ENCODE data around the gene PEMT. TPM values are rescaled to one million over a fixed set of nuclear protein-coding genes. Genes with fewer than 3 reads are reported as not detected.

The PEMT gene
- total and polyA plus RNA-seq, 9 of the 15 experiments (the other 6 are each of a cell fraction or from before 2014, with no cell fraction given) = 1.4 to 36.4 (median 13.6) TPM

DNA sequence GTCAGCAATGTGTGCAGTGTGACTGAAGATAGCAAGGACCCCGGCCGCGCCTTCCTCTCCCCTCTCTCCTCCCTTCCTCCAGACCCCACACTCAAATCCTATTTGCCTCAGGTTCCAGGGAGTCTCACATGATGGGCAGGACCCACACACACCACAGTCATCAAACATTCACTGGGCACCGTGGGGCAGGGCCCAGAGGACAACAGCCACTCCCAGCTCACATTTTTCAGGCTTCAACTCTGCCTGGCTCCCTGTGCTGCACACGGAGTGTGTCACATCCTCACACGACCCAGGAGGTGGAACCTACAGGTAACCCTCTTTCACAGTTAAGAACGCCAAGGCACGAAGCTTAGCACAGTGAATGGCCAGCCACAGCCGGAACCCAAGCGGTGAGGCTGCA, 30.5 kb downstream of the PEMT start:
- ChIA-PET CTCF (ENCODE audit: low intra/inter-chr PET ratio) (no interaction called here), POLR2A (interaction anchor here (0.6 kb wide), 1 partner anchor 13 kb away, joined by 3 read pairs; no protein-coding TSS in a partner anchor)
- Histone ChIP-seq H2AFZ (ENCODE audit: low read depth, low read length) (no peak overlapping the region), H4K20me1 (replicated peaks; ENCODE audit: control insufficient read depth, insufficient read depth, low read length) (peaks cover 4% of the 10 kb centered on the region; the same call in 1 of the 2 replicates), H3K9me1 (ENCODE audit: control insufficient read depth, insufficient read depth, low read length) (no peaks in the 10 kb centered on the region), H3K36me3 (ENCODE audit: control insufficient read depth, insufficient read depth, low read length) (no peaks in the 10 kb centered on the region), H3K4me1 (replicated peaks in 1 of 2; ENCODE audit: control insufficient read depth in 2 of 2, insufficient read depth in 2 of 2, low read length in 2 of 2) (peaks cover 0 to 4% of the 10 kb centered on the region in 2 experiments; a peak in 1 of 5 replicates), H3K4me2 (ENCODE audit: insufficient read depth, low read length) (no peak overlapping the region), H3K27me3 (ENCODE audit: control insufficient read depth in 2 of 2, insufficient read depth in 2 of 2, low read length in 2 of 2) (no peaks in the 10 kb centered on the region), H3K9ac (ENCODE audit: insufficient read depth in 1 of 2, low read depth in 2 of 2, low read length in 2 of 2) (peak overlapping the region in 1 of 2 experiments; percentile 26; a peak in 1 of 4 replicates), H3K79me2 (ENCODE audit: control insufficient read depth, insufficient read depth, low read length) (no peaks in the 10 kb centered on the region), H3K27ac (ENCODE audit: extremely low read depth, low read depth, low read length) (no peak overlapping the region), H3K4me3 (no peak overlapping the region), H3K9me3 (replicated peaks; ENCODE audit: control insufficient read depth, insufficient read depth, low read depth, low read length) (no peaks in the 10 kb centered on the region)
- 49% methylated on average over 6 of the region's 10 CpGs for WGBS (ENCODE audit: insufficient coverage, low coverage, missing lambda C conversion rate)
- DNase-seq (ENCODE audit: extremely low read depth in 1 of 4, low spot score in 3 of 4) = no peak
- intact Hi-C loops (cut with micrococcal nuclease) = no loop called here
- TF ChIP-seq ZNF347 (CRISPR knock-in tag; IDR thresholded peaks at IDR 0.05; ENCODE audit: low read depth) = no peak
- no peak for TF ChIP-seq ARNT (IDR thresholded peaks at IDR 0.05)
- TF ChIP-seq SMARCA5 (IDR thresholded peaks at IDR 0.05) = no peak
- no peak for TF ChIP-seq CBX5 (IDR thresholded peaks at IDR 0.05; ENCODE audit: borderline replicate concordance, low read depth)
- no peak for ATAC-seq
- FAIRE-seq = no peak
- in situ Hi-C loops (cut with MboI) = loop anchor here (5.0 kb wide), 1 partner anchor 59 kb away; no protein-coding TSS in a partner anchor
- BruUV-seq (replicated peaks) = no TSS peak

- intact Hi-C loops (cut with micrococcal nuclease) = no loop called here
- in situ Hi-C loops (cut with MboI) = loop anchor here (5.0 kb wide), 1 partner anchor 58 kb away; no protein-coding TSS in a partner anchor
- H3K27ac ChIP-seq (ENCODE audit: extremely low read depth, low read depth, low read length) = no peak overlapping the region
Measured at GRCh38 chr17:17560167-17560566, 31.3 kb downstream of the PEMT start.

More at GRCh38 chr17:17560167-17560566, 31.3 kb downstream of the PEMT start:
- TF ChIP-seq STAT6 (CRISPR knock-in tag; IDR thresholded peaks at IDR 0.05) (no peak), HOXB6 (CRISPR knock-in tag; IDR thresholded peaks at IDR 0.05; ENCODE audit: borderline replicate concordance) (no peak)
- Histone ChIP-seq H3K4me2 (ENCODE audit: insufficient read depth, low read length) (no peak overlapping the region), H3K9me1 (ENCODE audit: control insufficient read depth, insufficient read depth, low read length) (no peaks in the 10 kb centered on the region), H3K27me3 (ENCODE audit: control insufficient read depth in 2 of 2, insufficient read depth in 2 of 2, low read length in 2 of 2) (no peaks in the 10 kb centered on the region), H3K36me3 (ENCODE audit: control insufficient read depth, insufficient read depth, low read length) (no peaks in the 10 kb centered on the region), H3K9ac (ENCODE audit: insufficient read depth in 1 of 2, low read depth in 2 of 2, low read length in 2 of 2) (no peak overlapping the region), H4K20me1 (replicated peaks; ENCODE audit: control insufficient read depth, insufficient read depth, low read length) (peaks cover 4% of the 10 kb centered on the region; the same call in 1 of the 2 replicates), H3K4me3 (no peak overlapping the region), H3K79me2 (ENCODE audit: control insufficient read depth, insufficient read depth, low read length) (no peaks in the 10 kb centered on the region), H3K4me1 (replicated peaks in 1 of 2; ENCODE audit: control insufficient read depth in 2 of 2, insufficient read depth in 2 of 2, low read length in 2 of 2) (peaks cover 0 to 4% of the 10 kb centered on the region in 2 experiments; a peak in 1 of 5 replicates), H3K9me3 (replicated peaks; ENCODE audit: control insufficient read depth, insufficient read depth, low read depth, low read length) (no peaks in the 10 kb centered on the region), H2AFZ (ENCODE audit: low read depth, low read length) (no peak overlapping the region)
- 78% methylated on average over 8 of the region's 10 CpGs for WGBS (ENCODE audit: insufficient coverage, low coverage, missing lambda C conversion rate)
- FAIRE-seq = no peak
- POLR2A ChIA-PET = no interaction called here
- CTCF ChIA-PET (ENCODE audit: low intra/inter-chr PET ratio) = no interaction called here
- no peak for ATAC-seq
- DNase-seq (ENCODE audit: extremely low read depth in 1 of 4, low spot score in 3 of 4) = no peak
- BruUV-seq (replicated peaks) = no TSS peak

All from K562 (cell line).